Mesothelial cell of epicardium (in vitro differentiated cells): ENCODE results near the gene MTMR10. TPM values are rescaled to one million over a fixed set of nuclear protein-coding genes. Genes with fewer than 3 reads are reported as not detected.
A peak's percentile ranks its signal among the peaks of the same experiment; 100 is the strongest.

Experiments
- DNase-seq, 2 experiments: peaks; one replicate each; pipeline ENCODE4 v3.0.0; 2021; ENCODE audit warnings: low spot score in 2 of 2; ENCODE audit not compliant: unreplicated experiment in 2 of 2
- H3K27ac Mint-ChIP-seq: 2 replicates; pipeline ENCODE4 v1.8.0; 2021; ENCODE audit warnings: mixed read lengths
- H3K27me3 Mint-ChIP-seq: 2 replicates; pipeline ENCODE4 v1.8.0; 2021; ENCODE audit warnings: low read depth, mixed read lengths
- H3K36me3 Mint-ChIP-seq: 2 replicates; pipeline ENCODE4 v1.8.0; 2021; ENCODE audit warnings: mixed read lengths
- H3K4me1 Mint-ChIP-seq: 2 replicates; pipeline ENCODE4 v1.8.0; 2021; ENCODE audit warnings: mixed read lengths
- H3K4me3 Mint-ChIP-seq: 2 replicates; pipeline ENCODE4 v1.8.0; 2021; ENCODE audit warnings: mild to moderate bottlenecking, moderate library complexity, mixed read lengths
- H3K9me3 Mint-ChIP-seq: 2 replicates; pipeline ENCODE4 v1.8.0; 2021; ENCODE audit warnings: mixed read lengths
- CTCF ChIP-seq: fragments of 200-600 bp; sonication (generic); IDR thresholded peaks from one replicate; pipeline ENCODE4 v1.5.0; 2021; ENCODE audit warnings: antibody characterized with exemption; ENCODE audit not compliant: unreplicated experiment
- total RNA-seq: library from RNA; stranded (reverse); gene quantifications from 3 replicates; pipeline ENCODE4 v1.2.1, GENCODE V29; 2021

MTMR10 gene
- total RNA-seq, result 22.3 to 24.7 TPM (median 23.6 TPM) in 3 replicates

- TF ChIP-seq CTCF, result no peak
- Mint-ChIP-seq H3K9me3 (peaks cover 9% of the 10 kb centered on the region), H3K27ac (peak within 1 kb of the TSS; percentile 98), H3K4me3 (peak within 1 kb of the TSS; percentile 96), H3K27me3 (no peaks in the 10 kb centered on the region), H3K4me1 (peaks cover 18% of the 10 kb centered on the region), H3K36me3 (peaks cover 3% of the 10 kb centered on the region)
- DNase-seq, result peak; percentile 51 to 76
Measured at GRCh38 chr15:30991255-30992235, at the start of gene MTMR10. MTMR10 (minus strand) TSS chr15:30991628; CDS start chr15:30991506, 122 bp downstream.

GRCh38 chr15:31040611-31041010 lies 49.2 kb upstream of the MTMR10 start:
- Mint-ChIP-seq H3K4me3 (no peak overlapping the region), H3K36me3 (no peaks in the 10 kb centered on the region), H3K9me3 (peaks cover 4% of the 10 kb centered on the region), H3K27ac (no peak overlapping the region), H3K4me1 (peaks cover 1% of the 10 kb centered on the region), H3K27me3 (no peaks in the 10 kb centered on the region)
- no peak for TF ChIP-seq CTCF
- DNase-seq, result no peak

- Mint-ChIP-seq H3K36me3 (no peaks in the 10 kb centered on the region), H3K4me3 (no peak overlapping the region), H3K4me1 (peaks cover 4% of the 10 kb centered on the region), H3K27me3 (no peaks in the 10 kb centered on the region), H3K27ac (no peak overlapping the region), H3K9me3 (peaks cover 4% of the 10 kb centered on the region)
- no peak for DNase-seq
- TF ChIP-seq CTCF, result no peak
Measured at GRCh38 chr15:31039961-31040360, 48.5 kb upstream of the MTMR10 start.

GRCh38 chr15:31037731-31038477 lies 46.5 kb upstream of the MTMR10 start:
- Mint-ChIP-seq H3K4me3 (no peak overlapping the region), H3K27ac (no peak overlapping the region), H3K9me3 (peaks cover 4% of the 10 kb centered on the region), H3K4me1 (peaks cover 21% of the 10 kb centered on the region), H3K27me3 (no peaks in the 10 kb centered on the region), H3K36me3 (no peaks in the 10 kb centered on the region)
- DNase-seq, result no peak
- TF ChIP-seq CTCF, result no peak

GRCh38 chr15:31036783-31037182 lies 45.4 kb upstream of the MTMR10 start:
- Mint-ChIP-seq H3K27ac (no peak overlapping the region), H3K4me3 (no peak overlapping the region), H3K27me3 (no peaks in the 10 kb centered on the region), H3K36me3 (no peaks in the 10 kb centered on the region), H3K4me1 (peaks cover 27% of the 10 kb centered on the region), H3K9me3 (peaks cover 4% of the 10 kb centered on the region)
- no peak for DNase-seq
- TF ChIP-seq CTCF, result no peak
